ENCODE measurements around the gene ATP8B1.
A peak's percentile ranks its signal among the peaks of the same experiment; 100 is the strongest.
"Not testable (repeated sequence)": the region's sequence is repeated elsewhere in the genome, so short reads cannot be mapped to it uniquely, and the experiment has no call there.

The ATP8B1 gene

DNA sequence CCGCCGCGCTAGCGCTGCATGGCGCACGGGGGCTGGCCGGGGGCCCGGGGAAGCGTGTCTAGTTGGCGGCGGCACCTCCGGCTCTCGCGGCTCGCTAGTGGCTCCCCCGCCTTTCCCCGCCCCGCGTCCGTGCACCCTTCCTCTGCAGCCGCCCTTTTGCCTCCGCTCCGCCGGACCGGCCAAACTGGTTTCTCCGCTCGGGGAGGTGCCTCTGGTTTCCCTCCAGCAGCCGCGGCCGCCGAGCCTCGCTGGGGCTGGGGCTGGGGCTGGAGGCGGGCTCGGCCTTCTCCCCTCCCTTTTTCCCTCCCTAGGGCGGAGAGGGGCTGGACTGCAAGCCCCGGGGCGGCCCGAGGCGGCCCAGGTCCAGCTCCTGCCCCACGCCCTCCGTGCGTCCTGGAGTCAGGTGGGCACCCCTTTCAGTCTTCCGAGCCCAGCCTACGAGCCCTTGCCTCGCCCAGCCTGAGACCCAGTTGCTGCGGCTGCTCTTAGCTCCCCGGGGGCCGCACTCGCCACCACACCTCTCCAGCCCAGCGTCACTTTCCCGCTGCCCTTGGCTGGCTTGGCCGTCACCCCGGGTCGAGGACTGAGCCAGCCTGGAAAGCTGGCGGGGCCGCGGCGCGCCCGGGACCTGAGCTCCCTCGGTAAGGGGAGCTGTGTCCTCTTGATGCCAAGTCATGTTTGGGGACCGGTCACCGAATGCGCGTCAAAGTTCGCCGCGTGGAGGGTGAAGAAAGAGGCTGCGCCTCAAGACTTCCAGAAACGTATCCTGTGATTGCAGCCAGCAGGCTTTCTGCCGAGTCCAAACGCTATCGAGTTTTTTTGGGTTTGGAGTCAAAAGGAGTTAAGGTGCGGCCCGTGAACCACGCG lies at the start of gene ATP8B1:
TSS of gene ATP8B1 (minus strand) at position 213 of the 867 bp plus-strand sequence. CDS start 71,508 bp downstream, outside the sequence.
- no peak for DNase-seq

DNA sequence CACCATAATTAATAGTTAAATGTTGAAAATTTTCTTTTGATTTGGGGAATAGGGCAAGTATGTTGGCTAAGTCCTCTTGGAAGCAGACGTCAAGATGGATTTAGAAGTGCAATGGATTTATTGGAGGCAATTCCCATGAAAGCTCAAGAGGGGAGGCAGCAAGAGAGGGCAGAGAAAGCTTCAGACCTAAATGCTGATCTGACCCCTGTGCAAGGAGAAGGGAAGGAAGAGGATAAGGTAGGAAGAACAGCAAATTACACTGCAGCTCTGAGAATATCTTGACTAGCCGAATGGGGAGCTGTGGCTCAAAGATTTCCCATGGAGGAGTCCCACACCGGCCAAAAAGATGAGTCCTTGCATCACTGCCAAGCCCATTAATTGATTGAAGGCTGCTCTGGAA lies 46.9 kb upstream of the ATP8B1 start:
- no peak for DNase-seq

GRCh38 chr18:57848374-57848773 lies 45.3 kb upstream of the ATP8B1 start:
- not testable (repeated sequence) for DNase-seq

DNA sequence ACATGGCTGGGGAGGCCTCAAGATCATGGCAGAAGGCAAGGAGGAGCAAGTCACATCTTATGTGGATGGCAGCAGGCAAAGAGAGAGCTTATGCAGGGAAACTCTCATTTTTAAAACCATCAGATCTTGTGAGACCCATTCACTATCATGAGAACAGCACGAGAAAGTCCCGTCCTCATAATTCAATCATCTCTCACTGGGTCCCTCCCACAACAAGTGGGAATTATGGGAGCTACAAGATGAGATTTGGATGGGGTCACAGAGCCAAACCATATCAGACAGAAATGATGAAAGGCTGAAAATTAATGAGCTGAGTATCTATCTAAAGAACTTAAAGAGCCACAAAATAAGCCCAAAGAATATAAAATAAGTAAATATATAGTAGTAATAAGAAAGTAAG lies 44.3 kb upstream of the ATP8B1 start:
- not testable (repeated sequence) for DNase-seq

DNA sequence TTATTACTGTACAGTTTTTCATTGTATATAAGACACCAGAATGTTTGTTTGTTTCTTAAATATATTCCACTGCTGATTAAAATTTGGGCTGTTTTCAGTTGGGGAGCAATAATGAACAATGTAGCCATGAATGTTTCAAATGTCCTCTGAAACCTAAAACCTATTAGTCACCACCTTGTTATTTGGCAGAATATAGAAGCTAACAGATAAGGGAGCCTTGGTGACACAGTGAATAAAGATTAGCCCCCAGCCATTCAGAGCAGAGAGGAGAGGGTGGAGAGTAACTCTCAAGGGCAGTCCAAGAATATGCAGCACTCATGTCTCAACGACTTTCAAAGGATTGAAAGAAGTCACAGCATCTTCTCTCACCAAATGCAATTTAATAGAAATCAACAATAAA lies 43.1 kb upstream of the ATP8B1 start:
- no peak for DNase-seq

DNA sequence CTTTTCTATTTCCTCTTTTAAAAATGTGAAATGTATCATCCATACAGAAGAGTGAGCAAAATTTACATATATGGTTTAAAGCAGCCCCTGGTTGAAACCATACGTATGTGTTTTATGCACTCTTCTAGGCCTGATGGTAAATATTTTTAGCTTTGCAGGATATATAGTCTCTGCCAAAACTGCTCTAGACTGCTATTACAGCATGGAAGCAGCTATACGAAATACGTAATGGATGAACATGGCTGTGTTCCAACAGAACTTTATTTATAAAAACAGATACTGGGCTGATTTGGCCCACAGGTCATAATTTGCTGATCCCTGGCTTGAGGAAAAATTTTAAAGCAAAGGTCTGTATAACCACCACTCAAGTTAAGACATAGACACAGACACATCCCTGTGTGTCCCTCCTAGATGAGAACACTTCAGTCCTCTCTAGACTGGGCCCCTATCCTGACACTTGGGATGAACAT lies 42.5 kb upstream of the ATP8B1 start:
- no peak for DNase-seq

GRCh38 chr18:57844319-57844718 lies 41.2 kb upstream of the ATP8B1 start:
- no peak for DNase-seq

DNA sequence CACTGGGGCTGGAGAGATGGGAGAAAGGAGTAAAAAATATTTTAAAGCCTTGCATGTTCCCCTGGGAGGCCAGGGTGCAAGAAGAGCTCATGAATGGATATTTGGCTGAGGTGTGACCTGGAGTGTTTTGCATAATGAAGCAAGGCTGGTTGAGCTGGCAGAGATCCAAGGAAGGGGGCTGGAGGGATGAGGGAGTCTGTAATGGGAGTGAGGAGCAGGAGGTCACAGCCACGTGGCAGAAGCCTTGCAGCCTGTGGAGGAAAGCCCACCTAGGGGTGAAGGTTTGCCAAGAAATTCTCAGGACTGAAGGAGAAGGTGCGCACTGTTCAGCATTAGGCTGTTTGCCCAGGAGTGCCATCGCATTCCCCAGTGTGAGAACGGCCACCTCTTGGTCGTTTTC lies 40.3 kb upstream of the ATP8B1 start:
- DNase-seq, result no peak

- no peak for DNase-seq
Observed at GRCh38 chr18:57841568-57841967, 38.5 kb upstream of the ATP8B1 start.

DNA sequence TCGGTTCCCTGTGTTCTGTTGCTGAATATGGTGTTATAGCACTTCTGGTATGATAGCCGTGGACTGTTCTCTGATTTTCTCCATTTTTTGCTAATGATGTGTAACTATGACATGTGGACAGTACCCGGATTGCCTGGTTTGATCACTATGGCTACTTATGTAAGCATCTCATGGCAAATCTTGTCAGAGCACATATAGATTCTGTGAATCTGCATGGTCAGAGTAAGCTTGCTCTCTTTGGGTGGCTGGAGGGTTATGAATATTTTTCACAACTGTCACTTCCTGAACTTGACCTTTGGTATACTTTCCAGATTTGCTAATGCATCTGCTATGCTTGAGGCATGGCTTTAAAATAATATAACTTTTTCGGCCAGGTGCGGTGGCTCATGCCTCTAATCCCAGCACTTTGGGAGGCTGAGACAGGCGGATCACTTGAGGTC lies 36.8 kb upstream of the ATP8B1 start:
- DNase-seq, result no peak

DNA sequence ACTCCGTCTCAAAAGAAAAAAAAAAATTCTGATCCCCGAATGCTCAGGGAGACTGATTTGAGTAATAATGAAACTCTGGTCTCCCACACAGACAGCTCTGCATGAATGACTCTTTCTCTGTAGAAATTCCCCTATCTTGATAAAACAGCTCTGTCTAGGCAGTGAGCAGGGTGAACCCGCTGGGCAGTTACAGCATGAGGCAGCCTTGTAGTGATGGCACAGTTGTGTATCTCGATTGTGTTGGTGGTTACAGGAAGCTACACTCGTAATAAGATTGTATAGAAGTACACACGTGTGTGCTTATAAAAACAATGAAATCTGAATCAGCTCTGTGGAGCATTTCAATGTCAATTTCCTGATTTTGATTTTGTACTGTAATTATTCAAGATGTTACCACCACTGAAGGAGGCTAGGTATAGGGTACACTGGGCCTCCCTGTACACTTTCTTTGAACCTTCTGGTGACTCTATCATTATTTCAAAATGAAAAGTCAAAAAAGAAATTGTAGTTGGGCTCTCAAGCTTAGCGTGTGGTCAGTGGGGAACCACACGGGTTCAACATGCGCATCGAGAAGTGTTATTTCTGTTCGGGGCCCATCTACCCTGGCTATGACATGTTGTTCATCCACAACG lies 34.9 kb upstream of the ATP8B1 start:
- no peak for DNase-seq

GRCh38 chr18:57836557-57836956 lies 33.4 kb upstream of the ATP8B1 start:
- no peak for DNase-seq

DNA sequence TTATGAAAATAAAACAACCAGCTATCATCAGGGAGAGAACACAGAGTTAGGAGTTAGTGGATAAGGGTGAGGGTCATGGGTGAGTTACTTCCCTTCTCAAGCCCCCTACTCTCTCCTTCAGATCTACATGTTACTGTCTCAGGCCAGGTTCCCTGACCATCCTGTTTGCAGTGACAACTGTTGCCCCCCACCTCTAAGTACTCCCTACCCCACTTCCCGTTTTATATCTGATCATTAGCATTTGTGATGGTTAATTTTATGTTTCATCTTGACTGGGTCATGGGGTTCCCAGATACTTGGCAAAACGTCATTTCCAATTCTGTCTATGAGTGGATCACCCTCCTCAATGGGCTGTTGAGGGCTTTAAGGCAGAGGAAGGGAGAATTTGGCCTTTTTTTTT lies 32.8 kb upstream of the ATP8B1 start:
- DNase-seq, result no peak

DNA sequence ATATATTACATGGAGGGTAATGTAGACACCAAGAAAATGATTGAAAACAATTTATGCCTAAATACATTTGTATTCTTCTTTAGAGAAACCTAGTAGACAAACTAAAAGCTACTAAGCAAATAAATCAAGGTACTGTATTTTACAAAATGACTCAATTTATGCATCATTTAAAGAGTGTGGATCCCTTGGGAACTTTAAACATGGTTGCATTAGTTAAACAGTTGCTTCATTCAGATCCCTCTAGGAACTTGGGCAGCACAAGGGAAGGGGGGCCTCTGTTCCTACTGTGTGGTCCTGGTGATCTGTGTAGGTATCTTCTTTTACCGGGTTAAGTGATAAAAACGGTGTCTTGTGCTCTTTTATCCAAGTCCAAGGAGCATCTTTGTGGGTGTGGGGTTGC lies 31.5 kb upstream of the ATP8B1 start:
- no peak for DNase-seq

DNA sequence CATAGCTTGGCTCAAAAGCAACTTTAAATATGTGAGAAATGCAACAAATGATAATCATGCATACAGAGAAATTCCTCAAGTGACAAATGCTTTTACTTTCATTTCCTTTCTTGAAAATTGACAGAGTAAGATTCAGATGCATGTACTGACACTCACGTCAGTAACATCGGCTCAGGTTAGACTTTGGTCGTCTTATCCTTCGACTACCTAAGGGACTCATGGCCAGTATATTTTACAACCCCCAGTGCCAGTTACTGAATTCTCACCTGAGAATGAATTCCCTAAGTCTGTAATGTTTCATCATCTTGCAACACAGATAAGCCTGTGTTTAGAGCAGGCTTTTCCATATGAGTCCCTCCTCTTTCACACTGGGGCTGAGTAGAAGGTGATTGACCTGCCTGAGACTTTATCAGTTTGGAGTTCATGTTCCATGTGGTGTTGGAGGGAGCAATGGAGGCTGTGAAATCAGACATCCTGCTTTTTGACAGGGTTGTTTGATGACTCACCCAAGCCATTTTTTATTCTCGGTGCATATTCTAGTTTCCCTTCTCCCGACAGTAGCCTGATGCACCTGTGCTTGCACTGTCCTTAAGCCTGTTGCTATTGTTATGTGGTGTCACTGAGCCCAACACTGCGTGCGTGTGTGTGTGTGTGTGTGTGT lies 30.5 kb upstream of the ATP8B1 start:
- DNase-seq, result no peak

DNA sequence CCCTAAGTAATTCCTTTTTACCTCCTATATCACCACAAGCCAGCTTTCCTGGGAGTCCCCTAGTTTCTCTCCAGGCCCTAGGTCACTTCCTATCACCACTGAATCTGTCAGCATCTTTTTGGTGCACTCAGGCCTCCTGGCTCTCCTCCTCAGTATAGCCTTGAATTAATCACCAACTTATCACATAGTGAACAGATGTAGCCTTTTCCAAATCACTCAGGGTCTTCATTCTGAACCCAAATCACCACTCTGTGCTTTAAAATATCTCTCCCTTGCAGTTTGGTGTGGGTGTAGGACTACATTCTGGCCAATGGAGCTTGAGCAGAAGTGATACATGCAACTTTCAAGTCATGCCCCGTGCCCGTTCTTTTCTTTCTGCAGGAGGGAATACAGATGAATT lies 29.6 kb upstream of the ATP8B1 start:
- DNase-seq, result no peak

DNA sequence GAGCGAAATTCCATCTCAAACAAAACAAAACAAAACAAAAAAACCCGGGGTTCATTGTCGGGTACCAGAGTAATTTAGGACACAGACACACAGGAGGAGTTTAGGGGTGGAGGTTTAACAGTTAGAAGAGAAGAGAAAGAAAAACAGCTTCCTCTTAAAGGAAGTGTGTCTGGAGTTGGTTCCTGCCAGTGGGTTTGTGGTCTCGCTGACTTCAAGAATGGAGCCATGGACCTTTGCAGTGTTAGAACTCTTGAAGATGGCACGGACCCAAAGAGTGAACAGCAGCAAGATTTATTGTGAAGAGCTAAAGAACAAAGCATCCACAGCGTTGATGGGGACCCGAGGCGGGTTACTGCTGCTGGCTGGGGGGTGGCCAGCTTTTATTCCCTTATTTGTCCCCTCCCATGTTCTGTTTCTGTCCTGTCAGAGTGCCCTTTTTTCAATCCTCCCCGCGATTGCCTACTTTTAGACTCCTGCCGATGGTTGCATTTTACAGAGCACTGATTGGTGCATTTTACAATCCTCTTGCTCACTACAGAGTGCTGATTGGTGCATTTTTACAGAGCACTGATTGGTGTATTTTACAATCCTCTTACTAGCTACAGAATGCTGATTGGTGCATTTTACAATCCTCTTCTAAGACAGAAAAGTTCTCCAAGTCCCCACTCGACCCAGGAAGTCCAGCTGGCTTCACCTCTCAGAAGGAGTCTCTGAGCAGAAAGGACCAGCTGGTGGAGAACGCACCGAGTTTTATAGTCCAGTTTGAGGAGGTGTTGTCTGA lies 28.7 kb upstream of the ATP8B1 start:
- DNase-seq, result no peak

- no peak for DNase-seq
Observed at GRCh38 chr18:57827646-57828045, 24.5 kb upstream of the ATP8B1 start.

- no peak for DNase-seq
Observed at GRCh38 chr18:57826252-57826651, 23.1 kb upstream of the ATP8B1 start.

DNA sequence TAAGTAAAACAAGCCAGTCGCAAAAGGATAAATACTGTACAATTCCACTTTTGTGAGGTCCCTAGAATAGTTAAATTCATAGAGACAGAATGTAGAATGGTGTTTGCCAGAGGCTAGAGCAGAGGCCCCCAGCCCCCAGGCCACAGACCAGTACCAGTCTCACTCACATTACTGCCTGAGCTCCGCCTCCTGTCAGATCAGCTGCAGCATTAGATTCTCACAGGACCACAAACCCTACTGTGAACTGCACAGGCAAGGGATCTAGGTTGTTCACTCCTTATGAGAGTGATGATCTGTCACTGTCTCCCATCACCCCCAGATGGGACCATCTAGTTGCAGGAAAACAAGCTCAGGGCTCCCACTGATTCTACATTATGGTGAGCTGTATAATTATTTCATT lies 17.5 kb upstream of the ATP8B1 start:
- not testable (repeated sequence) for DNase-seq

DNA sequence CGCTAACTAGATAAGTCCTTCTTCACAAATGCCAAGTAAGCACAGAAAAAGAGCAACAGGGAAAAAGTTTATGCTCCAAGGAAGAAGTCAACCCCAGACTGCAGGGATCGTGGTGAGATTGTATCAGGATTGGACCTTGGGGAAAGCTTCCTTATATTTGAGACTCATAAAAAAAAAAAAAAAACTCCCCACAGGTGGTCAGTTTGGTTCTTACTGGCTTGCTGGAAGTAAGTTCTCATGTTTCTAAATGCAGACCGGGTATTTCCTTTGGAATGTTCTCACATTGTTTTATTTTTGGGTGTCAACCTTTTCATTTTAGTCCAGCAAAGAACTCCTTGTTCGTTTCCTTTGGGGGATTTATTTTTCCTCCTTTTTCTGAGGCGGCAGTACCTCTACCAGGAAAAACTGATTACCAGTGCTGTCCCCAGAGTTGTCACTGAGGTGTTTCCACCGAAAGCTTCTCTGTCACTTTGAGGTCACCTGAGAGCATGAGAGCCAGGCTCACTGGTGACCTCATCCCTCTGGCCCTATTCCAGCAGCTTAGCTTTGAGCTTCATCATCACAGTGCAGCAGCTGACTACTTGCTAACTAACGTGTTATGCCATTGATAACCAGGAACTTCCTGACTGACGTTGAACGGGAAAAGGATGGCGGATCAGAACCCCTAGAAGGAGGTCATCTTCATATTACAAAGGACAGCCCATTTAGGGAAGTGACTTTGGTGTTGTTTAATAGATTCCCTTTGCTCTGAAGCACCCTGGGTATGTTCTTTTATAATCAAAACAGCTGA lies 16.8 kb upstream of the ATP8B1 start:
- DNase-seq, result peak; percentile 73

DNA sequence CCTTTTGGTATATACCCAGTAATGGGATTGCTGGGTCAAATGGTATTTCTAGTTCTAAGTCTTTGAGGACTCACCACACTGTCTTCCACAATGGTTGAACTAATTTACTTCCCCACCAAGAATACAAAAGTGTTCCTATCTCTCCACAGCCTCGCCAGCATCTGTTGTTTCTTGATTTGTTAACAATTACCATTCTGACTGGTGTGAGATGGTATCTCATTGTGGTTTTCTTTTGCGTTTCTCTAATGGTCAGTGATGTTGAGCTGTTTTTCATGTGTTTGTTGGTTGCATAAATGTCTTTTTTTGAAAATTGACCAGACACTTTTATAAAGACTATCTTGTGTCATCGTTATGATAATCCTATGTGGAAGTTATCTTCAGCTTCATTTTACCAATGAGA lies 16.0 kb upstream of the ATP8B1 start:
- no peak for DNase-seq
